ENCODE measurements around the gene YARS2.

The YARS2 gene

DNA sequence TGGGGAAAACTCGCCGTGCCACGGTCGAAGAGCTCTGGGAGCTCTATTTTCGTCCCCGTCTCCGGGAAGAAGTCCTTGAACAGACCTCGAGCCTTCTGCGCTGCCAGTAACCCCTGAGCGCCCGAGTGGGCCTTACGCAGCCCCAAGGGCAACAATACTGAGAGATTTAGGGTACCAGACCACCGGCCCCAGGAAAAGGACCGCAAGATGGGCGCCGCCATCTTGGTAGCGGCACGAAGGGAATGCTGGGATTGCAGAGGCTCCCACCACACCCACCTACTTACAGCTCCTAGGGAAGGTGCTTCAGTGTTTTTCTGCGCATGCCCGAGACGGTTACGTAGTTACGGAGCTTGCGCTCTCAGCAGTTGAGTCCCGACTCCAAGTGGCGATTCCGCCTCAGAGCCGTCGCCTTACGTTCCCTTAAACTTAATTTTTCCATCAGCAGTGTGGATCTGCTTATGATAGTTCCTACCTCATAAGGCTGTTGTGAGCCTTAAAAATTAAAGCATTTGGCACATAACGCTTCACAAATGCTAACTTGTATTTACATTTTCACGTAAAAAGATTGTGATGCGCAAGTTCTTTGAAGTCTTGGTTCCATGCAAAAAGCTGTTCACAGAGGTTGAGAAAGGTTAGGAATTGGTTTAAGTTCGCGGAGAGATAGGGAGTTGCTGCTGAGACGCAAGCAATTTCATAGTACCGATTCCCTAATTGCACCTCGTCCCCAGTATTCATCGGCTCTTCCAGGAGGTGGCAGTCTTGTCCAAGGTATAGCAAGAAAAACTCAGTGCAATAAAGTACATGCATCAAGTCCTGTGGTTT, at the start of gene YARS2:
Gene YARS2, minus strand, starts transcription at position 244 of the 822 bp plus-strand sequence. Its CDS starts 23 bp downstream, at position 221.
- DNase-seq (ENCODE audit: low read depth): peak; percentile 85

DNA sequence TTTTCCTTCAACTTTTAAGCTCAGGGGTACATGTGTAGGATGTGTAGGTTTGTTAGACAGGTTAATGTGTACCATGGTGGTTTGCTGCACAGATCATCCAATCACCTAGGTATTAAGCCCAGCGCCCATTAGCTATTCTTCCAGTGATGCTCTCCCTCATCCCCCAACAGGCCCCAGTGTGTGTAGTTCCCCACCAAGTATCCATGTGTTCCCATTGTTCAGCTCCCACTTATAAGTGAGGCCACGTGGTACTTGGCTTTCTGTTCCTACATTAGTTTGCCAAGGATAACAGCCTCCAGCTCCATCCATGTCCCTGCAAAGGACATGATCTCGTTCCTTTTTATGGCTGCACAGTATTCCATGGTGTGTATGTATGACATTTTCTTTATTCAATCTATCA, 48.6 kb upstream of the YARS2 start:
- no peak for DNase-seq (ENCODE audit: low read depth)

DNA sequence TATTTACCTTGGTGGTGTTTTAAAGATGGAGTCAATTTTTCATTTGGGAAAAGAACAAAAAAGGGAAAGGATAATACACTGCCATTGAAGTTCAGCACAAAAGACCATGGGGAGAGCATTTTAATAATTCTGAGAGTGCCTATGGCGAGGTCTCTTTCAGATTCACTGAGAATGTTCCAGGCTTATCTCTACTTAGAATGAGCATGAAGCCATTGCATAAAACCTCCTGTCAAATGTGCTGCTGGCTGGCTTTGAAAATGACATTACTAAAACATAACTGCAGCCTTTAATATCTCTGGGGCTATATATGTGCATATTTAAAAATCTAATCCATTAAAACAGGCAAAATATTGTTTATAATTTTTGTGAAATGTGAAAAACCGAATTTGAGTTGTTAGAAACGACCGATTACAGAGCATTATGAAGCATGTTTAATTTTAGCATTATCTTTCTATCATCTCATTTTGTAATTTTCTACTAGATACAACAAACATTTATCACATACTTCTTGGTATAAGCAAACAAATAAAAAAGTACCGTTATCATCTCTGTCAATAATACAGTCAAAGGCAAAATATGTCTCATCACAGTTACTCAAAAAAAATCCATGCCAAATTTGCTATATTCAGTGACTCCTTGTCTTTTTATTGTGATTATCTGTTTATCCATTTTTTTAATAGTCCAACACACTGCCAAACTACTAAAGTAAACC, 45.7 kb upstream of the YARS2 start:
- no peak for DNase-seq (ENCODE audit: low read depth)

DNA sequence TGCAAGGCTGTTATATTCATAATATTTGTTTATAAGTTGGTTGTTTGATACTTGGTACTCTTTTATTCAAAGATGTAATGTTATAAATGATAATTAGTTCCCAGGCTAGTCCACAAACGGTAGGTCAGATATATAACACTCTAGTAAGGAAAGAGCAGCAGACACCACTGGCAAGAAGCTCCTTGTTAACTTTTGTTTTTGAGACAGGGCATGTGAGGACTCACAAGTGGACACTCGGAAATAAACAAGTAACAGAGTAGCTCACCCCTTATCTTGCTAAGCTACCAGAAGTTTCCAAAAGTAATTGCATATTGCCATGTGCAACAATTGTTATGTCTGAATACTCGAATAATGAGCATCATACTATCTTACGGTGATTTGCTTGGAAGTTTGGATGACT, 38.6 kb upstream of the YARS2 start:
- DNase-seq (ENCODE audit: low read depth): no peak

DNA sequence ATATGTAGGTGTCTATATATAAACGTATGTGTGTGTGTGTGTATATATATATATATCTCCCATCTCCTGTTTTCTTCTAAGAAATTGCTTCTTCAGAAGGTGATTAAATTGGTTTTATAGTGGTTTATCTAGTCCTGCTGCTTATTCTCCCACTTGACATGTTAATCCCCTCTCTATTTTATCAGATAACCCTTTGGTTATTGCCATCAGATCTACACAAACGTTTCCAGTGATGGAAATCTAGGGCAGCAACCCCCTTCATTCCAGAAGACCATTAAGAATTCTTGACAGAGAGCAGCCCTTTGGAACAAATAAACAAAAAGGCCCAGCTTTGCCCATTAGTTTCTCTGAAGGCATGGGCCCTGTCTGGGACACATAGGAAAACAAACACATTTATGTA, 34.2 kb upstream of the YARS2 start:
- no peak for DNase-seq (ENCODE audit: low read depth)

DNA sequence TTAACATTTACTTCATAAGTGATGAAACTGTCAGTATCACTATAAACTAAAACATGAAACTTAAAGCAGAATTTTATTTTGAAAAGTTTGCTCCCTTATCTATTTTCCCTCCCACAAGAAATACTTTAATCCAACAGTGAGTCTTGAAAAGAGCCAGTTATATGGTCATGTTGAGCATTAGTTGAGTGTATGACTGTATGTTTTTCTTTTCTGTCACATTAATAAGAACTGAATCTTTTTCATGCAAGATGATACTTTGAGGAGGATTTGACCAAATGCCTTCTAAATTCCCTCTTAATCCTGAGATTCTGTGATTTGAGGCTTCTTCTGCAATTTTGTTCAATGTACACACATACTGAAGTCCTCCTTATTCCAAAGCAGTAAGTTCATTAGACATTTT, 33.7 kb upstream of the YARS2 start:
- no peak for DNase-seq (ENCODE audit: low read depth)

DNA sequence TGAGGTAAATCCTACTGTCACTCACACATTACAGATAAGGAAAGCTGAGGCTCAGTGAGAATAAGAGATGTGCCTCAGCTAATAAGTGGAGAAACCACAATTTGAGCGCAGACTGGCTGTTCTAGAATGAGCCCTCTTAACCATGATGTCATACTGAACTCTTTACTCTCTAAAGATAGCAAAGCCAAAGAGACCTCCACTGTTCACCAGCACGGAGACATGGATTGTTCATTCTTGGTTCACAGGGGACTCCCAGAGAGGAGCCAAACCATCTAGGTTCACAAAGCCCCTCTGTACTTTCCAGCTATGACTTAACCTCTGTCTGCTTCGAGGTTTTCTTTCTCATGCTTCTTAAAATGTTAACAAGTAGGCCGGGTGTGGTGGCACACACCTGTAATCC, 32.7 kb upstream of the YARS2 start:
- no peak for DNase-seq (ENCODE audit: low read depth)

DNA sequence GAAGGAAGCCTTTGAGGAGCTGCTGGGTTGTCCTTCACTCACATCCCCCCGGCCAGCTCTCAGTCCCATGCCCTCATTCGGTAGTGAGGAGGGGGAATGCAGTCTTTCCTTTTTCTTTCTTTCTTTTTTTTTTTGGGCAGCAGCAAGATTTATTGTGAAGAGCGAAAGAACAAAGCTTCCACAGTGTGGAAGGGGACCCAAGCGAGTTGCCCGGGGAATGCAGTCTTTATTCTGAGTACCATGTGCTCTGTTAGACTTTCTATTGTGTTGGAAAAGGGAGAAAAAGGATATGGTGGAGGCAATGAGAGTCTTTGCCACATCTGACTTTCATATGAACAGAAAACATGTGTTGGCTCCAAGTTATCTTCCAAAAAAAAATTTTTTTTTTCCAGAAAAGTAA, 29.9 kb upstream of the YARS2 start:
- no peak for DNase-seq (ENCODE audit: low read depth)

DNA sequence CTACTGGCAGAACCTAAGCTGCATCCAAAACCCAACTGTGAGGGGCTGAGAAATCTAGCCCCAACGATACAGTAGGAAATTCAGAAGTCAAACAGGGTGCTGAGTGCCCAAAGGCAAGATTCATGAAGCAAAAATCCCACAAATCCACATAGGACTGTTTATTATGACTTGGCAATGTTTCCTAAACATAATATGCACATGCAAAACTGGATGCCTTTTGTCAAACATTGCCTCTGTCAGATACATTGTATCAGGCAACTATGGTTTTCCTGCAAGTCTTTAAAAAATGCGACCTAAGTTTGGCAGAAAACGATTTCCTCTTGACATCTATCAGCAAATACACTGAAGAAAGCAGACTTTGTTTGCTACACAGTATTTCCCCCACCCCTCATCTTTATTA, 27.3 kb upstream of the YARS2 start:
- no peak for DNase-seq (ENCODE audit: low read depth)

DNA sequence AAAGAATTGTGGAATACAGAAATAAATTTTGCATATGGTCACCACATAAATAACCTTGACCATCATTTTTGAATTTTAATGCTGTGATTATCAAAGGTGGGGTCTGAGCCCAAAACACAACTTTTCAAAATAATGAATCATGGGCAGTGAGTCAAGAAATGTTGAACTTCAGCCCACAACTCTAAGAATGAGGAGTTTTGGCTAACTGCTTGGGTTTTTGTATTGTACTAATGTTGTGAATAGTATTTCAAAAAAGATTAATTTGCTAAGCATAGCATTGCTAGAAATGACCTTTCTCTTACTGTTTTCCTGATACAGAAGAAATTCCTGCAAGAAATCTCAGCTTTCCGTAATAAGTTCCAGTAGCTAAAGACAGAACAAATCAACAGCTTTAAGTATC, 24.4 kb upstream of the YARS2 start:
- no peak for DNase-seq (ENCODE audit: low read depth)

DNA sequence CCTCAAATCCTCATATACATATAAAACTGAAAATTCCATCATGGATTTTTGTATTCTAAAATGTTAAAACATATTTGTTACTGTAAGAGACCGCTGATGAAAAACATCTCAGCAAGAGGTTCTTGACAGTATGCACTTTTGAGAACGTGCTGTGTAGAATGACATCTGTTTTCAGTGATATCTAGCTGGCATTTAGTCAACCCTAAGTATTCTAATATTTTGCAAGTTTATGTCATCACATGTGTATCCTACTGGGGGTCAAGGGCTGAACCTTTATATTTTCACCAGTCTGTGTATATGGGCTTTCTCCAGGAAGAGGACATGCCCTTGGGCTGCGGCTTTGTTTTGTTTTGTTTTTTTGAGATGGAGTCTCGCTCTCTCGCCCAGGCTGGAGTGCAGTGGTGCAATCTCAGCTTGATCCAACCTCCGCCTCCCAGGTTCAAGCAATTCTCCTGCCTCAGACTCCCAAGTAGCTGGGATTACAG, 22.0 kb upstream of the YARS2 start:
- DNase-seq (ENCODE audit: low read depth): no peak

DNA sequence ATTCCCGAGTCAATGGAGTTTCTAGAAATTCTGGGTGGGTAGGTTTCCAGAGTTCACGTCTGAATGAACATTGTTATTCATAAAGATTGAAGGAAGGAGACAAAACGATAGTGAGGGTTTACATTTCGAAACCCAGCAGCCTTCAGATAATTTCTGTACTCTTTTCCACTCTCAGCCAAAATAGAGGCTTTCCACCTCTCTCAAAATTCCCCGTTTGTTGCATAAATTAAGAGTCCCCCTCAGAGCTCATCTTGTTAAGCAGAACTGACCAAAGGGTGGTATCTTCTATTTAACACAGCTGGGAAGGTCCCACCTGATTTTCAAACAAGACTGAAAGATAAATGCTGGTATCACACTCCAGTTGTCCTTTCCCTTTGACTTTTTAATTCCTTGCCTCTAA, 21.5 kb upstream of the YARS2 start:
- DNase-seq (ENCODE audit: low read depth): no peak

DNA sequence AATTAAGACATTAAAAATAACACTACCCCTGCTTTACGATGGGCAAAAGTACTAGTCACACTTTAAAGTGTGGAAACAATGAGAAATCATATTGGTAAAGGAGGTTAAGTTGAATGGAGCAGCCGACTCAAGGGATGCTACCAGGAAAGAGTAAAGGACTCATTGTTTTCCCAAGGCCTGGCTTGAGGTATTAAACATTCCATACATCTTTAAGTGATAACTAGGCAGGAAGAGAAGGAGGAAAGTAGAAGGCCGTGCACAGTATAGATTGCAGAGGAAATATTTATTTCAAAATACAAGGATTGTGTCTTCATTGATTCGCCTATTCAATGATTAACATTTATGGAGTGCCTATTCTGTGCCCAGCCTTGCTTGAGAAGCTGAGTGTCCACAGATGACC, 20.6 kb upstream of the YARS2 start:
- DNase-seq (ENCODE audit: low read depth): no peak

DNA sequence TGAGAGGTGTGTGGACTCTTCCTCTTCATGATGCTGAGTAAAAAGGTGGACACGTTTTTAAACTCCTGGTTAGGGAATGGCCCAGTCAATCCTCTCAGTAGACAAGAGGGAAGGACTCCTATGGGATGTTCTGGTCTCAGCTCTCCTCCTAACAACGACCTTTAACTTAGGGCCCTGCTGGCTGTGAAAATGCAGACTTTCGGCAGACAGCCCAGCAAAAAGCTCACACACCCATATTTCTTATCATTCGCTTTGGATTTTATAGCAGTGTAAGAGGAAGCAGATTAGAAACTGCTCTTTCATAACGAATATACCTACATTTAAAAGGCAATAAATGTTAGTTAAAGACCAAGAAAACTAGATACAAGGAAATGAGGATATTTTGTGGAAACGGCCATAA, 18.0 kb upstream of the YARS2 start:
- DNase-seq (ENCODE audit: low read depth): no peak

DNA sequence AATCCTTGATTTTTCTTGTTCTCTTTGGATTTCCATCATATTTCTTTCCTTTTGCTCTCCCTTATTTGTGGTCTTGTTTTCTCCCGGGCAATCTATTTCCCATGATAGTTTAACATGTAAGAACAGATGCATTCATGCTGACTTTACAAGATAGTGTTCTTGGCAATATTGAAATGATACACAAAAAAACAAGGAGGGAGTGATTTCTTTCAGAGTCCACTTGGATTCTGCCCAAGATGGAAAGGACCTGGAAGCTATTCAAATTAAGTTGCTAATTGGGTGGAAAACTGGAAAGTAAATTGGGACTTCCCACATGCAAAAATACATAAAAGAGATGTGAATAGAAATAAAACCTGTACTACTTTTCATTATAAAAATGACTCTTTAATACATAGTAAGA, 14.4 kb upstream of the YARS2 start:
- no peak for DNase-seq (ENCODE audit: low read depth)

DNA sequence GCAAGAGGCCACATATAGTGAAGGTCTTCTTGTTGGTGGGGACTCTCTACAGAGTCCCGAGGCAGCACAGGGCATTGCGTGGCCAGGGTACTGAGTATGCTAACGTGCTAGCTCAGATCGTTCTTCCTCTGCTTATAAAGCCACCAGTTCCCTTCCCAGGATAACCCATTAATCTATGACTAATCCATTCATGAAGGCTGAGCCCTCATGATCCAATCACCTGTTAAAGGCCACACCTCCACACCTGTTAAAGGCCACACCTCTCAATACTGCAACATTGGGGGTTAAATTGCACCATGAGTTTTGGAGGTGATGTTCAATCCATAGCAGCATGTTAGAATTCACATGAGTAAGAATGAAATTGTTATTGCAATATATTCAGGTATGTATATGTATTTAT, 12.8 kb upstream of the YARS2 start:
- no peak for DNase-seq (ENCODE audit: low read depth)

DNA sequence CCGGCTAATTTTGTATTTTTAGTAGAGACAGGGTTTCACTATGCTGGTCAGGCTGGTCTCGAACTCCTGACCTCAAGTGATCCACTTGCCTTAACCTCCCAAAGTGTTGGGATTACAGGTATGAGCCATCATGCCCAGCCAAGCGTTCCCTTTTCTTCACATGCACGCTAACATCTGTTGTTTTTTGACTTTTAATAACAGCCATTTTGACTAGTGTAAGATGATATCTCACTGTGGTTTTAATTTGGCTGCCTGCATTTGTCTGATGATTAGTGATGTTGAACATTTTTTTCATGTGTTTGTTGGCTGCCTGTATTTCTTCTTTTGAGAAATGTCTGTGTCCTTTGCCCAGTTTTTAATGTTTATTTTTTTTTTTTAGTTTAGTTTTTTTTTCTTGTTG, 10.2 kb upstream of the YARS2 start:
- DNase-seq (ENCODE audit: low read depth): no peak

DNA sequence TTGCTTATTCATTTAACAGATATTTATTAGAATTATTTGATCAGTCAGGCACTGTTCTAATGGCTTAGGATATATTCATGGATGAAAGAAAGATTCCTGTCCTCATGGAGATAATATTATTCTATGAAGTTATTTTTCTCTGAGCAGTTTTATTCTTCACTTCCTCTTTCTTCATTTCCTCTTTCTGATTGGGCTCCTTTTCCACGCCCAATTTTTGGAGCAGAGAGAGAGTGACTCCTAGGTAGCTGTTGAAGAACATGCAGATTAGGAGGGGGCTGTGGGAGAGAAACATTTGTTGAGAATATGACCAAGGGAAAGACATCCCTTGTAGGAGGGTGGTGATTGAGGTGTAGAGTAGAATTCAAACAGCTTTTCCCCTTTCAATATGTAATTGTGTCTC, 6.0 kb upstream of the YARS2 start:
- DNase-seq (ENCODE audit: low read depth): no peak

DNA sequence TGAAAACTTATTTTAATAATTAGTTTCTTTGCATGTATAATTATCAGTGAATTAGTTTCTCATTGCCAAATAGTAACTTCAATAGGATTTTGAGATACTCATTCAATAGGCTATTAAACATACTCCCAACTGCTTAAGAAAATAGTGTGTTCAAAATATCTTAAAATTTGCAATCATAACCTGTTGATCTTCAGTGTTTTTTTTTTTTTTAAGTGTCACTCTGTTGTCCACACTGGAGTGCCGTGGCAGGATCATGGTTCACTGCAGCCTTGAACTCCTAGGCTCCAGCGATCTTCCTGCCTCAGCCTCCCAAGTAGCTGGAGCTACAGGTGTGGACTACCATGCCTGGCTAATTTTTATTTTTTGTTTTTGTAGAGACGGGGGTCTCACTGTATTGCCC, 1.5 kb upstream of the YARS2 start:
- no peak for DNase-seq (ENCODE audit: low read depth)

DNA sequence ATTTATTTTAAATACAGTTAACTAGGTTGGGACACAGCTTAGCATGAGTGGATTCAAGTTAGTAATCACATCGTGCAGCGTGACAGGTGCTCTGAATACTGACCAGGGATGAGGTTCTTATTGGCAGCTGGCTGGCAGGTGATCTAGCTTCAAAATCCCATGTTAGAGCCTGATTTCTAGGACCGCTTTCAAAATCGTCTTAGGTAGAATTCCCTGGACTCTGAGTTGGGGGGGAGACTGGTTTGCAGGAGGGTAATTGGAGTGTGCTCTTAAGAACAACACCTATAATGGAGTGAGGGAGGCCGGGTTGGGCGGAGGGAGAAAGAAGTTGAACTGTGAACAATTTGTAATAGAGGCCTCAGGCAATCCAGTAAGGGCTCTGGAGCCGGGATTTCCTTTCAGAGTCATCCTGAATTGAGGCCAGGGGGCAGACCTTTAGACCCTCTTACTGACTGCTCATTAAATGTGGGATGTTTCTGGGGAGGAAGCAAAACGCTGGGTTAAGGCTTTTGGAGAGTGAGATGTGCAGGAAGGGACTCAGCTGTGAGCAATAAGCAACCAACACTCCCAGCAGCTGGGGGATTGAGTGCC, 874 bp upstream of the YARS2 start:
- no peak for DNase-seq (ENCODE audit: low read depth)

DNA sequence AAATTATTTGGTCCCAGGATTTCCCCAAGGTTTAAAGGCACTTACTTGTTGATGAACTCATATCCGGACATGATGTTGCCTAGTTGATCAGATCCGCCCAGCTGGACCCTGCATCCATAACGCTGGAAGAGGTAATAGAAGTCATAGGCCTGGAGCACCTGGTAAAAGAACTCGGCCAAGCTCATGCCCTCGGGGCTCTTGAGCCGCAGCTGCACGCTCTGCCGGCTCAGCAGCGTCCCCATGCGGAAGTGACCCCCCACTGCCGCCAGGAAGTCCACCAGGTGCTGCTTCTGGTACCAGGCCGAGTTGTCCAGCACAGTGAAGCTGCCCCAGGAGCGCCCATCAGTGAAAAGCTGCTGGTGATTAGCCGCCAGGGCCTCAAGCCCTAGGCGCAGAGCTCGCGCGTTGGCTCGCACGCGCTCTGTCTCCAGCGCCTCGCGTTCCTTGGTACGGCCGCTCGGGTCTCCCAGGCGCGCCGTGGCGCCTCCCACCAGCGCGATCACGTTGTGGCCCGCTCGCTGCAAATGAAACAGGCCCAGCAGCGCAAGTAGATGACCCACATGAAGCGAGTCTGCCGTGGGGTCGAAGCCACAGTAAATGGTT, 545 bp downstream of the YARS2 start:
- DNase-seq (ENCODE audit: low read depth): peak; percentile 38

DNA sequence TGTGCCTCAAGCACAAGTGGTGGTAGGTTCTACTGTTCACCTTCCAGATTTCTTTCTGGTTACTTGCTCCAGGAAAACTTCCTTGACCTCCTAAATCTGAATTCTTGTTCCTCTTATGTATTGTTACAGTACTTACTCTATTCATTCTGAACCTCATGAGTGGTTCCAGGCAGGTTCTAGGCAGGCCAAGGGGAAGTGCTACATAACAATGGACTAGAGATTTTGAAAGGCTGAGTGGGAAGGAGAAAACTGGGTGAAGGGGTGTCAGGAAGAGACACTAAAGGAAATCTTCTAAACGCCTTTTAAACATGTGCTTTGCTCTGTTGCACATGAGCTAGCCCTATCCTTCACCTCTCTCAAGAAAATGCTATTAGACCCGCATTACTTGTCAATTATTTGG, 1.6 kb downstream of the YARS2 start:
- no peak for DNase-seq (ENCODE audit: low read depth)

DNA sequence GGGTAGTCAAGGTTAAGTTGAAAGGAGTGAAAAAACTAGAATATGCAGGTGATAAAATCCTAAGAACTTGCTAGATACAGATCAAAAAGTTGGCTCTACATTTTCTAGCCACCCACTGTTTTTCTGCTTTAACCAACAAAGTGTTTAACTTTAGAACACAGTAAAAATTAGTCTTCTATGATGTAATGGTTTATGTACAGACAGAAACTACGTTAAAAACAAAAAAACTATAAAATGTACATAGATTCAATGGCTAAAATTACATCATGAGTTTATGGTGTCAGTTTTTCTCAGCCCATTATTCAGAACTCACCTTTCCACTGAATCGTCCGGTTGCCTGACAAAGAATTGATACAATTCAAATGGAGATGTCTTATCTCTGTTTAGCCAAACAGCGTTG, 2.1 kb downstream of the YARS2 start:
- DNase-seq (ENCODE audit: low read depth): no peak

Measured in GM04503 (cell line).